ENCODE measurements around the gene LAMTOR4. TPM values are rescaled to one million over a fixed set of nuclear protein-coding genes. Genes with fewer than 3 reads are reported as not detected.

The LAMTOR4 gene
- total and polyA plus RNA-seq, 11 donors: 64.6 to 160 (median 96.5) TPM

DNA sequence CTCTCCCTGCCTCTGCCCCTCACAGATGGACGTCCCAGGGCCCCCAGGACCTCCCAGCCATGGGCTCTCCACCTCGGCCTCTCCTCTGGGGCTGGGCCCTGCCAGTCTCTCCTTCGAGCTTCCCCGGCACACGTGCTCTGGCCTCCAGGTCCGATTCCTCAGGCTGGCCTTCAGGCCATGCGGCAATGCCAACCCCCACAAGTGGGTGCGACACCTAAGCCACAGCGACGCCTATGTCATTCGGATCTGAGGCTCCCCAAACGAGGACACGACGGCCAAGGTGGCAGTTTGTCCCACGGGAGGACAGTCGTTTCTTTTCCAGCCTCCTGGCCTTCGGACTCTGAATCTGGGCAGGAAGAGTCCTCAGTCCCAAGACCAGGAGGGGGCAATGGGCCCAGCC, 42.1 kb upstream of the LAMTOR4 start:
- peaks cover 0 to 10% (median 7%) of the 10 kb centered on the region in 12 donors for H3K4me1 ChIP-seq
- DNase-seq (no peak), ATAC-seq (no peak)
- WGBS, 4 donors: 79 to 82% (median 79%) methylated on average over 17 of the region's 17 CpGs
- H3K27me3 ChIP-seq: no peaks in the 10 kb centered on the region
- no peak overlapping the region for H3K4me3 ChIP-seq
- peaks cover 0 to 87% (median 80%) of the 10 kb centered on the region in 9 donors for H3K36me3 ChIP-seq
- intact Hi-C loops (cut with DNase I): no loop called here
- TF ChIP-seq POLR2A (IDR thresholded peaks at IDR 0.05): no peak
- TF ChIP-seq, protein P1, sequence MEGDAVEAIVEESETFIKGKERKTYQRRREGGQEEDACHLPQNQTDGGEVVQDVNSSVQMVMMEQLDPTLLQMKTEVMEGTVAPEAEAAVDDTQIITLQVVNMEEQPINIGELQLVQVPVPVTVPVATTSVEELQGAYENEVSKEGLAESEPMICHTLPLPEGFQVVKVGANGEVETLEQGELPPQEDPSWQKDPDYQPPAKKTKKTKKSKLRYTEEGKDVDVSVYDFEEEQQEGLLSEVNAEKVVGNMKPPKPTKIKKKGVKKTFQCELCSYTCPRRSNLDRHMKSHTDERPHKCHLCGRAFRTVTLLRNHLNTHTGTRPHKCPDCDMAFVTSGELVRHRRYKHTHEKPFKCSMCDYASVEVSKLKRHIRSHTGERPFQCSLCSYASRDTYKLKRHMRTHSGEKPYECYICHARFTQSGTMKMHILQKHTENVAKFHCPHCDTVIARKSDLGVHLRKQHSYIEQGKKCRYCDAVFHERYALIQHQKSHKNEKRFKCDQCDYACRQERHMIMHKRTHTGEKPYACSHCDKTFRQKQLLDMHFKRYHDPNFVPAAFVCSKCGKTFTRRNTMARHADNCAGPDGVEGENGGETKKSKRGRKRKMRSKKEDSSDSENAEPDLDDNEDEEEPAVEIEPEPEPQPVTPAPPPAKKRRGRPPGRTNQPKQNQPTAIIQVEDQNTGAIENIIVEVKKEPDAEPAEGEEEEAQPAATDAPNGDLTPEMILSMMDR (IDR thresholded peaks at IDR 0.05): no peak
- no peaks in the 10 kb centered on the region for H3K9me3 ChIP-seq
- no peak overlapping the region for H3K27ac ChIP-seq

DNA sequence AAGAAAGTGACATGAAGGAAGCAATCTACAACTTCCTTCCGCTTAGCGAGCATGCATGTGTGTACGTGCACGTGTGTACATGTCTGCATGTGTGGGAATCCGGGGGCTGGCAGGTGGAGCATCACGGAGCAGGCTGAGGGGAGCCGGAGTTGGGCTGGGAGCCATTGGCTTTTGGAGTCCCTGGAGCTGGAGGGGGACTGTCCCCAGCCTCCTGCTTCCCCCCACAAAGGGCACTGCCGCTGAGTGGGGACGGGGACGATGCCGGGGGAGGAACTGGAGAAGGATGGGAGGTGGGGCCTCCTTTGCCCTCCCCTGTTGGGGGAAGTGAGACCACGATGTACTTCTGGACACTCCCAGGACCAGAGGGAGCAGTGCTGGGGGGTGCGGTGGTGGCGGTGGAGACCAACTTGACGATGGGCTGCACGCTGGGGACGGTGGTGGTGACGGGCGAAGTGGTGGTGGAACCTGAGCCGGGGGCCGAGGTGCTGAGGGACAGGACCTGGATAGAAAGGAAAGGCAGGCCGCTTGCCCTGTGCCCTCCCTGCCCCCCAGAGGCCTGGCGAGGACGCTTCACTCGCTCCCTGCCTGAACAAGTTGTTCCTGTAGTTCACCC, 41.5 kb upstream of the LAMTOR4 start:
- Histone ChIP-seq H3K4me1 (peaks cover 0 to 6% (median 4%) of the 10 kb centered on the region in 12 donors), H3K27me3 (no peaks in the 10 kb centered on the region), H3K4me3 (no peak overlapping the region), H3K36me3 (peaks cover 0 to 93% (median 86%) of the 10 kb centered on the region in 9 donors), H3K9me3 (no peaks in the 10 kb centered on the region), H3K27ac (no peak overlapping the region)
- DNase-seq (no peak), ATAC-seq (peak in 1 of 4 donors; percentile 4)
- intact Hi-C loops (cut with DNase I): no loop called here
- no peak for TF ChIP-seq POLR2A (IDR thresholded peaks at IDR 0.05)
- TF ChIP-seq, protein P1 (IDR thresholded peaks at IDR 0.05): no peak
- 83 to 85% (median 84%) methylated on average over 22 to 25 of the region's 25 CpGs for WGBS, 4 donors

DNA sequence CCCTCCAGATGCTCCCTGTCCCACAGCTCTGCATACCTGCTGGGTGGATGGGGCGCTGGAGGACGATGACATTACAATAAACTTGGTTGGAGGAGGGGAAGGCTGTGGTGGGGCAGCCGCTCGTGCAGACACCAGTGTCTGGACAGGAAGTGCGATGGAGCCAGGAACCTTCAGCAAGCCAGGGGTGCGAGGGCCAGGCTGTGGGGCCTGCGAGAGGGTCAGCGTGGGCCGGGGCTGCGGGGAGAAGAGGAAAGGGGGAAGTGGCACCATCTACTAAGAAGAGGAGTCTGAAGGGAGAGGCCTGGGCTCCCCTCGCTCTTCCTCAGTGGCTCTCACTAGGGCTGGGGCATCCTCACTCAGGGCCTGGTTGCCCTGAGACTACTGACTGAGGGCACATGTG, 40.8 kb upstream of the LAMTOR4 start:
- ATAC-seq: no peak
- Histone ChIP-seq H3K27ac (no peak overlapping the region), H3K4me3 (no peak overlapping the region), H3K4me1 (no peaks in the 10 kb centered on the region), H3K9me3 (no peaks in the 10 kb centered on the region), H3K27me3 (no peaks in the 10 kb centered on the region), H3K36me3 (peaks cover 0 to 99% (median 93%) of the 10 kb centered on the region in 9 donors)
- TF ChIP-seq, protein P1 (IDR thresholded peaks at IDR 0.05): no peak
- no peak for TF ChIP-seq POLR2A (IDR thresholded peaks at IDR 0.05)
- DNase-seq: no peak
- intact Hi-C loops (cut with DNase I): no loop called here
- WGBS, 4 donors: 73 to 80% (median 75%) methylated on average over 10 to 11 of the region's 11 CpGs

DNA sequence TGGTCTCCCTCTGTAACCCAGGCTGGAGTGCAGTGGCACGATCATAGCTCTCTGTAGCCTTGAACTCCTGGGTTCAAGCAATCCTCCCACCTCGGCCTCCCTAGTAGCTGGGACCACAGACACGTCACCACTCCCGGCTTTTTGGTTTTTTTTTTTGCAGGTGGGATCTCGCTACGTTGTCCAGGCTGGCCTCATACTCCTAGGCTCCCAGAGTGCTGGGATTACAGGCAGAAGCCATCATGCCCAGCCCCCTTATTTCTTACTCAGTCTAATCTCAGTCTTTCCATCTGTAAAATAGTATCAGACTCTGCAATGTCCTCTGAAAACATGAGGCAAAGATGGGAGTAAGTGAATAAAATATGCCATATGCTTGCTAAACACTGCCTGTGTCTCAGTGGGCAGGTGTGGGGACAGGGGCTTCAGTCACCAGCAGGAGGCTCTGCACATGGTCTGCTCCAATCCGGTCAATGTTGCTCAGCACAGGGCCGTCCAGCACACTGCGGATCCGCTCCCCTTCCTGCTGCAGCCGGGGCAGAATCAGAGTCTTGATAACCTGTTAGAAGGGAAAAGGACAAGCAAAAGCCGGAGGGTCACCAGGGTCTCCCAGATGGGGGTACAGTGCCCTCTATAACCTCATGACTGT, 39.1 kb upstream of the LAMTOR4 start:
- intact Hi-C loops (cut with DNase I): no loop called here
- no peaks in the 10 kb centered on the region for H3K9me3 ChIP-seq

More for the DNA sequence above, 39.1 kb upstream of the LAMTOR4 start:
- WGBS, 4 donors: 83 to 92% (median 87%) methylated on average over 12 of the region's 12 CpGs
- H3K36me3 ChIP-seq: peaks cover 0 to 99% (median 91%) of the 10 kb centered on the region in 9 donors
- ATAC-seq (no peak), DNase-seq (no peak)
- no peak overlapping the region for H3K4me3 ChIP-seq
- H3K4me1 ChIP-seq: no peaks in the 10 kb centered on the region
- H3K27ac ChIP-seq: no peak overlapping the region
- no peak for TF ChIP-seq POLR2A (IDR thresholded peaks at IDR 0.05)
- TF ChIP-seq, protein P1 (IDR thresholded peaks at IDR 0.05): no peak
- no peaks in the 10 kb centered on the region for H3K27me3 ChIP-seq

All from heart left ventricle (tissue), 16 donors.